H9 (cell line): ENCODE measurements around the gene LIX1. TPM values are rescaled to one million over a fixed set of nuclear protein-coding genes. Genes with fewer than 3 reads are reported as not detected.

Source experiments
- DNase-seq: peaks from one replicate; pipeline ENCODE4 v3.0.0-alpha.2; 2017
- H2AFZ ChIP-seq: one replicate; pipeline ENCODE4 v1.6.1; 2013; ENCODE audit warnings: mild to moderate bottlenecking, low read length, control low read depth, moderate library complexity
- H2AK5ac ChIP-seq: 2 replicates; pipeline ENCODE4 v1.6.1; 2013; ENCODE audit warnings: low read length, control low read depth, mixed read lengths; ENCODE audit not compliant: insufficient read length
- H2BK120ac ChIP-seq: one replicate; pipeline ENCODE4 v1.6.1; 2013; ENCODE audit warnings: low read depth, mild to moderate bottlenecking, low read length, control low read depth, inconsistent platforms; ENCODE audit not compliant: poor library complexity, severe bottlenecking
- H2BK12ac ChIP-seq: 2 replicates; pipeline ENCODE4 v1.6.1; 2013; ENCODE audit warnings: low read length, control low read depth, mixed read lengths, low read depth; ENCODE audit not compliant: insufficient read length
- H2BK15ac ChIP-seq: 2 replicates; pipeline ENCODE4 v1.6.1; 2013; ENCODE audit warnings: low read depth, low read length, control low read depth
- H2BK20ac ChIP-seq: one replicate; pipeline ENCODE4 v1.6.1; 2013; ENCODE audit warnings: low read depth, mild to moderate bottlenecking, low read length, control low read depth, inconsistent platforms; ENCODE audit not compliant: poor library complexity, severe bottlenecking
- H2BK5ac ChIP-seq: 2 replicates; pipeline ENCODE4 v1.6.1; 2013; ENCODE audit warnings: low read length, control low read depth, mixed read lengths; ENCODE audit not compliant: insufficient read length
- H3K14ac ChIP-seq: 2 replicates; pipeline ENCODE4 v1.6.1; 2013; ENCODE audit warnings: low read length, control low read depth; ENCODE audit not compliant: insufficient read depth
- H3K18ac ChIP-seq: 2 replicates; pipeline ENCODE4 v1.6.1; 2013; ENCODE audit warnings: low read depth, mild to moderate bottlenecking, mixed read lengths, low read length, control low read depth; ENCODE audit not compliant: insufficient read length
- H3K23ac ChIP-seq: 2 replicates; pipeline ENCODE4 v1.6.1; 2013; ENCODE audit warnings: low read length, control low read depth, mixed read lengths, low read depth; ENCODE audit not compliant: insufficient read length
- H3K23me2 ChIP-seq: 2 replicates; pipeline ENCODE4 v1.6.1; 2013; ENCODE audit warnings: low read depth, mild to moderate bottlenecking, mixed read lengths, low read length, control low read depth; ENCODE audit not compliant: insufficient read length, poor library complexity, severe bottlenecking
- H3K27ac ChIP-seq: 2 replicates; pipeline ENCODE4 v1.5.1; 2013; ENCODE audit warnings: low read length, control low read depth, mixed read lengths, low read depth; ENCODE audit not compliant: insufficient read length
- H3K27me3 ChIP-seq: 2 replicates; pipeline ENCODE4 v1.6.1; 2013; ENCODE audit warnings: low read length, control low read depth, inconsistent platforms; ENCODE audit not compliant: insufficient read depth
- H3K4ac ChIP-seq: 2 replicates; pipeline ENCODE4 v1.6.1; 2013; ENCODE audit warnings: low read depth, mild to moderate bottlenecking, control low read depth, inconsistent platforms, low read length, moderate library complexity
- H3K4me1 ChIP-seq: 2 replicates; pipeline ENCODE4 v1.6.1; 2013; ENCODE audit warnings: low read length, control low read depth, inconsistent platforms; ENCODE audit not compliant: insufficient read depth
- H3K4me2 ChIP-seq: 2 replicates; pipeline ENCODE4 v1.6.1; 2013; ENCODE audit warnings: low read length, control low read depth, mixed read lengths; ENCODE audit not compliant: insufficient read length, insufficient read depth
- H3K56ac ChIP-seq: 2 replicates; pipeline ENCODE4 v1.6.1; 2013; ENCODE audit warnings: low read depth, mild to moderate bottlenecking, mixed read lengths, low read length, control low read depth; ENCODE audit not compliant: insufficient read length
- H3K79me1 ChIP-seq: 2 replicates; pipeline ENCODE4 v1.6.1; 2013; ENCODE audit warnings: low read depth, mild to moderate bottlenecking, moderate library complexity, low read length, control low read depth, inconsistent platforms; ENCODE audit not compliant: insufficient read depth, poor library complexity, severe bottlenecking
- H3K79me2 ChIP-seq: 2 replicates; pipeline ENCODE4 v1.6.1; 2013; ENCODE audit warnings: low read length, control low read depth, inconsistent platforms; ENCODE audit not compliant: insufficient read depth
- H3K9ac ChIP-seq: 2 replicates; pipeline ENCODE4 v1.6.1; 2013; ENCODE audit warnings: low read length, control low read depth, mixed read lengths; ENCODE audit not compliant: insufficient read length; ENCODE audit errors: extremely low read depth
- H3K9me3 ChIP-seq: one replicate; pipeline ENCODE4 v1.6.1; 2013; ENCODE audit warnings: low read depth, low read length, inconsistent platforms; ENCODE audit not compliant: control insufficient read depth
- H3T11ph ChIP-seq: one replicate; pipeline ENCODE4 v1.6.1; 2013; ENCODE audit warnings: mild to moderate bottlenecking, low read length, control low read depth, inconsistent platforms
- H4K20me1 ChIP-seq: one replicate; pipeline ENCODE4 v1.6.1; 2013; ENCODE audit not compliant: control insufficient read depth, insufficient read length, insufficient read depth
- H4K5ac ChIP-seq: 2 replicates; pipeline ENCODE4 v1.6.1; 2013; ENCODE audit warnings: low read depth, mild to moderate bottlenecking, mixed read lengths, low read length, control low read depth; ENCODE audit not compliant: insufficient read length
- H4K8ac ChIP-seq: replicated peaks from 2 replicates; pipeline ENCODE4 v1.6.1; 2013; ENCODE audit warnings: low read length, control low read depth, mixed read lengths, low read depth; ENCODE audit not compliant: insufficient read length
- H4K91ac ChIP-seq: 2 replicates; pipeline ENCODE4 v1.6.1; 2013; ENCODE audit warnings: low read depth, mild to moderate bottlenecking, moderate library complexity, mixed read lengths, low read length, control low read depth; ENCODE audit not compliant: insufficient read length
- H3K27ac Mint-ChIP-seq, 3 experiments: 2 replicates in 2 of 3; 3 replicates in 1 of 3; pipeline ENCODE4 v1.8.0; 2020 to 2021; ENCODE audit warnings: mixed read lengths in 3 of 3, mild to moderate bottlenecking in 1 of 3, moderate library complexity in 1 of 3
- H3K27me3 Mint-ChIP-seq: 2 replicates; pipeline ENCODE4 v1.8.0; 2021; ENCODE audit warnings: low read depth, mild to moderate bottlenecking, moderate library complexity, mixed read lengths
- H3K36me3 Mint-ChIP-seq, 3 experiments: 2 replicates in 2 of 3; 3 replicates in 1 of 3; pipeline ENCODE4 v1.8.0; 2020 to 2021; ENCODE audit warnings: low read depth in 3 of 3, mixed read lengths in 3 of 3; ENCODE audit not compliant: insufficient read depth in 1 of 3
- H3K4me1 Mint-ChIP-seq, 2 experiments: 2 replicates each; pipeline ENCODE4 v1.8.0; 2020; ENCODE audit warnings: mixed read lengths in 2 of 2
- H3K4me3 Mint-ChIP-seq, 2 experiments: 2 replicates in 1 of 2; 3 replicates in 1 of 2; pipeline ENCODE4 v1.8.0; 2020 to 2021; ENCODE audit warnings: mild to moderate bottlenecking in 2 of 2, mixed read lengths in 2 of 2, moderate library complexity in 1 of 2
- H3K9me3 Mint-ChIP-seq, 2 experiments: 2 replicates in 1 of 2; 3 replicates in 1 of 2; pipeline ENCODE4 v1.8.0; 2020; ENCODE audit warnings: mild to moderate bottlenecking in 2 of 2, mixed read lengths in 2 of 2, moderate library complexity in 1 of 2
- WGBS: extraction: QIAGEN DNeasy Blood & Tissue Kit; methylation state at CpG from one replicate; pipeline ENCODE4 v1.1.7; 2013; ENCODE audit warnings: missing lambda C conversion rate, low lambda C conversion rate, mixed read lengths; ENCODE audit not compliant: insufficient read length; ENCODE audit errors: extremely low coverage; 5-methylcytosine and 5-hydroxymethylcytosine counted together
- total RNA-seq: library from RNA; stranded (reverse); gene quantifications from 2 replicates; pipeline ENCODE4 v1.2.1, GENCODE V29; 2021
- TF ChIP-seq, protein P1 (sequence below): fragments of 200-600 bp; sonication (generic); conservative IDR thresholded peaks from 3 replicates; pipeline ENCODE4 v1.8.0; 2021; ENCODE audit warnings: antibody characterized with exemption, mild to moderate bottlenecking

The LIX1 gene
- total RNA-seq, 1 experiment from 2014 or later: 0.13 TPM

- no peak overlapping the region for H3T11ph ChIP-seq
- H3K27me3 Mint-ChIP-seq: no peaks in the 10 kb centered on the region
- no peak overlapping the region for H2BK15ac ChIP-seq
- no peak overlapping the region for H3K18ac ChIP-seq
- peaks cover under 1% of the 10 kb centered on the region; the same call in 1 of the 2 replicates for H3K4me1 ChIP-seq
- no peak overlapping the region for H2AFZ ChIP-seq
- no peak overlapping the region for H2AK5ac ChIP-seq
- no peak overlapping the region for H3K27ac ChIP-seq
- WGBS: no CpG with 5 or more reads among the region's 6 CpGs
- H3K79me2 ChIP-seq: no peaks in the 10 kb centered on the region
- TF ChIP-seq, protein P1, sequence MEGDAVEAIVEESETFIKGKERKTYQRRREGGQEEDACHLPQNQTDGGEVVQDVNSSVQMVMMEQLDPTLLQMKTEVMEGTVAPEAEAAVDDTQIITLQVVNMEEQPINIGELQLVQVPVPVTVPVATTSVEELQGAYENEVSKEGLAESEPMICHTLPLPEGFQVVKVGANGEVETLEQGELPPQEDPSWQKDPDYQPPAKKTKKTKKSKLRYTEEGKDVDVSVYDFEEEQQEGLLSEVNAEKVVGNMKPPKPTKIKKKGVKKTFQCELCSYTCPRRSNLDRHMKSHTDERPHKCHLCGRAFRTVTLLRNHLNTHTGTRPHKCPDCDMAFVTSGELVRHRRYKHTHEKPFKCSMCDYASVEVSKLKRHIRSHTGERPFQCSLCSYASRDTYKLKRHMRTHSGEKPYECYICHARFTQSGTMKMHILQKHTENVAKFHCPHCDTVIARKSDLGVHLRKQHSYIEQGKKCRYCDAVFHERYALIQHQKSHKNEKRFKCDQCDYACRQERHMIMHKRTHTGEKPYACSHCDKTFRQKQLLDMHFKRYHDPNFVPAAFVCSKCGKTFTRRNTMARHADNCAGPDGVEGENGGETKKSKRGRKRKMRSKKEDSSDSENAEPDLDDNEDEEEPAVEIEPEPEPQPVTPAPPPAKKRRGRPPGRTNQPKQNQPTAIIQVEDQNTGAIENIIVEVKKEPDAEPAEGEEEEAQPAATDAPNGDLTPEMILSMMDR: no peak
- H3K14ac ChIP-seq: no peak overlapping the region
- H3K23me2 ChIP-seq: no peaks in the 10 kb centered on the region
- H3K9me3 Mint-ChIP-seq: no peaks in the 10 kb centered on the region
- no peaks in the 10 kb centered on the region for H3K27me3 ChIP-seq
- H3K56ac ChIP-seq: no peak overlapping the region
- H3K9me3 ChIP-seq: no peaks in the 10 kb centered on the region
- no peak overlapping the region for H4K8ac ChIP-seq
- no peak overlapping the region for H3K23ac ChIP-seq
- peaks cover 0 to 4% (median 0%) of the 10 kb centered on the region in 3 experiments; a peak in 1 of 7 replicates for H3K36me3 Mint-ChIP-seq
- no peak overlapping the region for H2BK120ac ChIP-seq
- H3K79me1 ChIP-seq: no peaks in the 10 kb centered on the region
- H3K4me2 ChIP-seq: no peak overlapping the region
- no peak overlapping the region for H3K4me3 Mint-ChIP-seq
- H3K9ac ChIP-seq: no peak overlapping the region
- H2BK5ac ChIP-seq: no peak overlapping the region
- H4K5ac ChIP-seq: no peak overlapping the region
- H3K4ac ChIP-seq: no peak overlapping the region; the same call in 1 of the 2 replicates
- H2BK12ac ChIP-seq: no peak overlapping the region
- DNase-seq: no peak
- H3K4me1 Mint-ChIP-seq: peaks cover 29 to 38% of the 10 kb centered on the region in 2 experiments
- H3K27ac Mint-ChIP-seq: peak overlapping the region; percentile 89 to 98 (median 95); a peak in 6 of 7 replicates
- H4K91ac ChIP-seq: no peak overlapping the region
- H4K20me1 ChIP-seq: no peaks in the 10 kb centered on the region
- no peak overlapping the region for H2BK20ac ChIP-seq
Measured at GRCh38 chr5:97101189-97101910, 41.1 kb downstream of the LIX1 start.
